DLD1 (cell line): Measurements from ENCODE around the gene ZNF862.
"Not testable (repeated sequence)": the region's sequence is repeated elsewhere in the genome, so short reads cannot be mapped to it uniquely, and the experiment has no call there.

Experiments used
- in situ Hi-C: cut with HindIII; loops from 2 replicates; pipeline ENCODE4 v1.10.0; 2017; ENCODE audit warnings: low sequenced_read_pairs

Gene ZNF862

GRCh38 chr7:149878523-149878921 is 40.3 kb downstream of the ZNF862 start:
- in situ Hi-C loops = no loop called here

GRCh38 chr7:149879271-149879743 is 41.1 kb downstream of the ZNF862 start:
- in situ Hi-C loops = no loop called here

GRCh38 chr7:149879766-149880637 is 41.8 kb downstream of the ZNF862 start:
- in situ Hi-C loops = no loop called here

GRCh38 chr7:149880638-149881311 is 42.6 kb downstream of the ZNF862 start:
- in situ Hi-C loops = no loop called here

- in situ Hi-C loops = no loop called here
These were observed 43.4 kb downstream of the ZNF862 start for GRCh38 chr7:149881328-149882247.

GRCh38 chr7:149882248-149883047 is 44.3 kb downstream of the ZNF862 start:
- in situ Hi-C loops = no loop called here

- in situ Hi-C loops = no loop called here
These were observed 44.9 kb downstream of the ZNF862 start for GRCh38 chr7:149883048-149883438.

GRCh38 chr7:149883452-149883861 is 45.3 kb downstream of the ZNF862 start:
- in situ Hi-C loops = no loop called here

GRCh38 chr7:149884016-149884415 is 45.8 kb downstream of the ZNF862 start:
- in situ Hi-C loops = no loop called here

GRCh38 chr7:149884541-149884940 is 46.4 kb downstream of the ZNF862 start:
- in situ Hi-C loops = no loop called here

GRCh38 chr7:149885191-149886017 is 47.2 kb downstream of the ZNF862 start:
- in situ Hi-C loops = no loop called here

GRCh38 chr7:149886018-149886415 is 47.8 kb downstream of the ZNF862 start:
- in situ Hi-C loops = no loop called here

GRCh38 chr7:149887311-149887710 is 49.1 kb downstream of the ZNF862 start:
- in situ Hi-C loops = no loop called here

- in situ Hi-C loops = not testable (repeated sequence)
These were observed 52.5 kb downstream of the ZNF862 start for GRCh38 chr7:149890715-149891114.

GRCh38 chr7:149894957-149895356 is 56.8 kb downstream of the ZNF862 start:
- in situ Hi-C loops = not testable (repeated sequence)

- in situ Hi-C loops = not testable (repeated sequence)
These were observed 69.7 kb downstream of the ZNF862 start for GRCh38 chr7:149907776-149908376.

GRCh38 chr7:149910219-149910618 is 72.0 kb downstream of the ZNF862 start:
- in situ Hi-C loops = not testable (repeated sequence)

- in situ Hi-C loops = not testable (repeated sequence)
These were observed 74.0 kb downstream of the ZNF862 start for GRCh38 chr7:149912126-149912525.
